Fibroblast of the aortic adventitia (primary cell): Measurements from ENCODE around the gene LRP8. TPM values are rescaled to one million over a fixed set of nuclear protein-coding genes. Genes with fewer than 3 reads are reported as not detected.

Source experiments
- DNase-seq: peaks from one replicate; pipeline ENCODE4 v3.0.0-alpha.2; 2010; ENCODE audit warnings: low read depth
- H3K4me3 ChIP-seq: 2 replicates; pipeline ENCODE4 v1.5.1; 2011; ENCODE audit warnings: low read depth, mild to moderate bottlenecking, control low read depth, low read length, moderate library complexity
- total RNA-seq: library from RNA; depleted of rRNA; stranded (reverse); fragments of >200 nt; gene quantifications from 2 replicates; pipeline ENCODE4 v1.2.3, GENCODE V29; 2012; ENCODE audit warnings: low replicate concordance
- TF ChIP-seq, protein P1 (sequence below): IDR thresholded peaks from 2 replicates; pipeline ENCODE4 v1.5.1; 2011; ENCODE audit warnings: mild to moderate bottlenecking, low read length, control low read depth, inconsistent platforms; ENCODE audit not compliant: insufficient read depth

LRP8 gene
- total RNA-seq, 1 donor, result 13.6 TPM

DNA sequence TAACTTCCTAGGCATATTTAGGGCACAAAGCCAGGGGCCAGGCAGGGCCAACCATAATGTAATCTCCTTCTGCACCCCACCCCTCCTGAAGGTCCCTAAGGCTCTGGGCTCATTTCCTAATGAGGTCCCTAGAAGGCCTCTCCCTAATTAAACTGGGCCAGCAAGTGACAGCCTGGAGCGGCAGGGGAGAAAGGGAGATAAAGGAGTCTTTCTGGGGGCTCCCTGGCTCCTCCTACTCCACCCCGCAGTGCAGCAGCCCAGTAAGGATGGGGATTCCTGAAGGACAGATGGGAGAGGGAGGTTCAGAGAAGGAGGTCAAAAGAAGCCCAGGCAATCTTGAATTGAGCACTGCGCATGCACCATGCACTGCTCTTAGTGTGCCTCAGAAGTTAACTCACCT is 12.8 kb downstream of the LRP8 start:
- no peak overlapping the region for H3K4me3 ChIP-seq
- no peak for DNase-seq
- TF ChIP-seq, protein P1, sequence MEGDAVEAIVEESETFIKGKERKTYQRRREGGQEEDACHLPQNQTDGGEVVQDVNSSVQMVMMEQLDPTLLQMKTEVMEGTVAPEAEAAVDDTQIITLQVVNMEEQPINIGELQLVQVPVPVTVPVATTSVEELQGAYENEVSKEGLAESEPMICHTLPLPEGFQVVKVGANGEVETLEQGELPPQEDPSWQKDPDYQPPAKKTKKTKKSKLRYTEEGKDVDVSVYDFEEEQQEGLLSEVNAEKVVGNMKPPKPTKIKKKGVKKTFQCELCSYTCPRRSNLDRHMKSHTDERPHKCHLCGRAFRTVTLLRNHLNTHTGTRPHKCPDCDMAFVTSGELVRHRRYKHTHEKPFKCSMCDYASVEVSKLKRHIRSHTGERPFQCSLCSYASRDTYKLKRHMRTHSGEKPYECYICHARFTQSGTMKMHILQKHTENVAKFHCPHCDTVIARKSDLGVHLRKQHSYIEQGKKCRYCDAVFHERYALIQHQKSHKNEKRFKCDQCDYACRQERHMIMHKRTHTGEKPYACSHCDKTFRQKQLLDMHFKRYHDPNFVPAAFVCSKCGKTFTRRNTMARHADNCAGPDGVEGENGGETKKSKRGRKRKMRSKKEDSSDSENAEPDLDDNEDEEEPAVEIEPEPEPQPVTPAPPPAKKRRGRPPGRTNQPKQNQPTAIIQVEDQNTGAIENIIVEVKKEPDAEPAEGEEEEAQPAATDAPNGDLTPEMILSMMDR, result no peak

DNA sequence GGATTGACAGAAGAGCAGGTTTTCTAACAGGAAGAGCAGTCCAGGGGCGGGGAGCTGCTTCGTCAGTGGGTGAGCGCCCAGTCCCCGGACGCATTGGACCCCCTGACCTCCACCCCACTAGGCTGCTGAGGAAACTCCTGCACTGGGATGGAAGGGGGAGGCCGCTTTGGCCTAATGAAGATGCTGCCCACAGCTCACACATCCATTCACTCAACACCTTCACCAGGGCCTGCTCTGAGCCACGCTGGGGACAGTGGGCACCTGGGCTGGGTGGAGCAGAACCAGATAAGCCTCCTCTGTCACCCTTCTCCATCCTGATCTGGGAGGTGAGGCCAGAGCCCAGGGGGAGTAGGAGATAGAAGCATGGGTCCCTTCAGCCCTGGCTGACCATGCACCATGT is 13.3 kb downstream of the LRP8 start:
- no peak for DNase-seq
- H3K4me3 ChIP-seq, result no peak overlapping the region
- TF ChIP-seq, protein P1, result no peak

DNA sequence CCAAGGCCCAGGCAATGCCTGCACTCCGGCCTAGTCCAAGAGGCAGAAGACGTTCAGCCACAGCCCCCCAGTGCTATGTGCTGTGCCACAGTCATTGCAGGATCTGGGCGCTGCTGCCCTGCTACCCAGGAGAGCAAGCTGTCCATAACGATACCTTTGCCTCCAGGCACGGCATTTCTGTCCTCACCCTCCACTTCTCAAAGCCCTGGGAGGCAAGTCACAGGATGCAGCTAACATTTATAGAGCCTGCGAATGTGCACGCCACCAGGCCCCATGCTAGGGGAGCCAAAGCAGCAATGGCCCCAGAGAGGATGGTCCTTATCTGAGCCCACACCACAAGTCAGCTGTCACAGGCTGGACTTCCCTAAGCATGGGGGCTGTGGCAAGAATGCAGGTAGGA is 13.8 kb downstream of the LRP8 start:
- H3K4me3 ChIP-seq, result no peak overlapping the region
- DNase-seq, result no peak
- TF ChIP-seq, protein P1, result no peak

DNA sequence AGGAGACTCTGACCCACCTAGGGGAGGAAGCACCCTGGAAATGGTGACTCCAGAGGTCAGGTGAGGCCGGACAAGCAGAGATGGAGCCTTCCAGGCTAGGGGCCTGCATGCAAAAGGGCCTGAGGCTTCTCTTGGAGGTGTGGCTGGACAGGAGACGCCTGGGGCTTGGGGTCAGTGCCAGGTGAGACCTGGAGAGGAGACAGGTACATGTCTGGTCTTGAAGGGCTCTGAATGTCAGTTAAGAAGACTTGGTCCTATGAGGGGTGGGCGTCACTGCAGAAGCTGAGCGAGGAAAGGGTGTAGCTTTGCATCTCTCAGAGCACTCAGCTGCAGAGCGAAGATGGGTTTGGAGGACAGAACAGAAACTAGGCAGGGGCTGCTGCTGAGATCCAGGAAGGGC is 14.3 kb downstream of the LRP8 start:
- no peak for DNase-seq
- TF ChIP-seq, protein P1, result no peak
- H3K4me3 ChIP-seq, result no peak overlapping the region

DNA sequence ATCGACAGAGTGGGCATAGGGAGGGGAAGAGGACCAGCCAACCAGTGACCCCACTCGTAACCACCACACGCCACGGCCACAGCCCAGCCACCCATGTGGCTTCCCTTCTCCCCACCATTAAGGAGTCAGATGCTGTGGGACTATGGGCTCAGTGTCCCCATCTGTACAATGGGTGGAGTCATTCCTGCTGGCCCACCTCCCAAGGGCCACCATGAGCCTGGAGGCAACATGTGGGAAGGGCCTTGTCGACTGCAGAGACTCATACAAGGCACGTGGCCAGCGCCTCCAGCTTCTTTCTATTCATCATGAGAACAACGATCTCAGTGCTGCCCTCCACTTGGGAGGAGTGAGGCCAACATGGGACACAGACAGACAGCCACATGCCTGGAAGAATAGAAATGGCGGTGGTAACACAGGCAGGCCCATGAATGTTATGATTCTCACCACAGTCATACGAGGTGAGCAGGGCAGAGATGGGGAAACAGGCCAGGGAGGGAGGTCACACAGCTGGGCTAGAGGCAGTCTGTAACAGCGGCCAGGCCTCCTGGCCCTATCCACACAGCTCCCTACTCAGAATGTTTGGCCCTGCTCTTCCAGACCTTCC is 16.1 kb downstream of the LRP8 start:
- TF ChIP-seq, protein P1, result no peak
- no peak for DNase-seq
- no peak overlapping the region for H3K4me3 ChIP-seq

DNA sequence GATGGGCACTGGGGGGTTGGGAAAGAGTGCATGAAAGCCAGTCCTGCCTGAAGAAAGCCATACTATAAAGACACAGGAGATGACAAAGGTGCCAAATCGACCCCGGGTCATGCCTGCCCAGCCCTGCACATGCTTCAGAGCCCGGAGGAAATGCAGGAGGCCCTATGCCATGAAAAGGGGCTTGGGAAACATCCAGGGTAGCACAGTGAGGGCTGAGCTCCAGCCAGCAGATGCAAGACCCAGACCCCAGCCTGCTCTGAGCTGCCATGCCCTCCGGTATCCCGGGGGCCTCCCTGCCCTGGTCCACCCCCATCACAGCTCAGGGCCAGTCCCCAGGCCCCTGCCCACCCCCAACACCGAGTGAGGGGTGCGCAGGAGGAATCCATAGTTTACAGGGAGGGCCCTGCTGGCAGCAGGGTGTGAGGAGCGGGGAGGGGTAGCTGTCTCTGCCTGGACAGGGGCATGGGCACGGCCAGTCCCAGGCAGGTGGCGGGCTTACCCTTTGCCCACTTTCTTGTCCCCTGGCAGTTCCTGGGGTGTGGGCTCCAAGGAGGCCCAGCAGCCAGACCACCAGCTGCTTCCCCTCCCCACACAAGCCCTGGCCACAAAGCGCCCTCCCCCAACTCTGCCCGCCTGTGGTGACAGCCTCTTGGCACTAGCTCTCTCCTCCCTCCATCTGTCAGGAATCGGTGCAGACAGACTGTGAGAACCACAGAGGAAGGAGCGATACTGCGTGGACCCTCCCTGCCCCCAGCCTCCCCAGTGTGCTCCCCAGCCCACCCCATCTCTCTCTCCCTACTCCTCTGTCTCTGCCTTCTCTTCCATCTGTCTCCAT is 16.8 kb downstream of the LRP8 start:
- TF ChIP-seq, protein P1, result no peak
- DNase-seq, result no peak
- no peak overlapping the region for H3K4me3 ChIP-seq
